BE2C (cell line): ENCODE results near the gene CFAP99.

ENCODE experiments used
- DNase-seq: peaks from one replicate; pipeline ENCODE4 v3.0.0-alpha.2; 2020
- H3K27me3 ChIP-seq: fragments of 250-450 bp; sonication (Bioruptor Pico); 2 replicates; pipeline ENCODE4 v1.5.1; 2020; ENCODE audit warnings: mild to moderate bottlenecking
- H3K36me3 ChIP-seq: fragments of 250-450 bp; sonication (Bioruptor Pico); 2 replicates; pipeline ENCODE4 v1.5.1; 2020; ENCODE audit warnings: mild to moderate bottlenecking
- H3K4me1 ChIP-seq: fragments of 250-450 bp; sonication (Bioruptor Pico); 2 replicates; pipeline ENCODE4 v1.5.1; 2020
- H3K4me3 ChIP-seq: 2 replicates; pipeline ENCODE4 v1.5.1; 2011; ENCODE audit warnings: low read depth, low read length
- H3K9me3 ChIP-seq: fragments of 250-450 bp; sonication (Bioruptor Pico); 2 replicates; pipeline ENCODE4 v1.5.1; 2020
- CTCF ChIP-seq: IDR thresholded peaks from 2 replicates; pipeline ENCODE4 v1.5.1; 2012; ENCODE audit warnings: mild to moderate bottlenecking, low read depth, low read length

CFAP99 gene

GRCh38 chr4:2478229-2478628 is 59.5 kb downstream of the CFAP99 start:
- peaks cover 33% of the 10 kb centered on the region for H3K36me3 ChIP-seq
- no peak overlapping the region for H3K4me3 ChIP-seq
- H3K4me1 ChIP-seq = peaks cover 10% of the 10 kb centered on the region
- no peak for DNase-seq
- H3K9me3 ChIP-seq = no peaks in the 10 kb centered on the region
- H3K27me3 ChIP-seq = no peaks in the 10 kb centered on the region
- no peak for TF ChIP-seq CTCF

GRCh38 chr4:2480649-2481048 is 61.9 kb downstream of the CFAP99 start:
- H3K27me3 ChIP-seq = no peaks in the 10 kb centered on the region
- DNase-seq = no peak
- no peak for TF ChIP-seq CTCF
- no peaks in the 10 kb centered on the region for H3K9me3 ChIP-seq
- H3K4me3 ChIP-seq = no peak overlapping the region
- H3K36me3 ChIP-seq = peaks cover 11% of the 10 kb centered on the region
- H3K4me1 ChIP-seq = peaks cover 10% of the 10 kb centered on the region

GRCh38 chr4:2482192-2482591 is 63.4 kb downstream of the CFAP99 start:
- Histone ChIP-seq H3K4me1 (peaks cover 10% of the 10 kb centered on the region), H3K4me3 (no peak overlapping the region), H3K9me3 (no peaks in the 10 kb centered on the region), H3K36me3 (0 out of 2 replicates have a peak, but pooled peaks cover 3% of the 10 kb centered on the region), H3K27me3 (no peaks in the 10 kb centered on the region)
- TF ChIP-seq CTCF = no peak
- DNase-seq = no peak

- Histone ChIP-seq H3K36me3 (peaks cover 5% of the 10 kb centered on the region; the same call in 1 of the 2 replicates), H3K27me3 (no peaks in the 10 kb centered on the region), H3K9me3 (no peaks in the 10 kb centered on the region), H3K4me3 (no peak overlapping the region), H3K4me1 (peaks cover 8% of the 10 kb centered on the region)
- DNase-seq = no peak
- no peak for TF ChIP-seq CTCF
These were observed 63.9 kb downstream of the CFAP99 start for GRCh38 chr4:2482693-2483092.

- DNase-seq = no peak
- Histone ChIP-seq H3K36me3 (peaks cover 6% of the 10 kb centered on the region; the same call in 1 of the 2 replicates), H3K27me3 (no peaks in the 10 kb centered on the region), H3K4me3 (no peak overlapping the region), H3K4me1 (peaks cover 10% of the 10 kb centered on the region), H3K9me3 (no peaks in the 10 kb centered on the region)
- TF ChIP-seq CTCF = no peak
These were observed 64.5 kb downstream of the CFAP99 start for GRCh38 chr4:2483237-2483636.

GRCh38 chr4:2484185-2484584 is 65.4 kb downstream of the CFAP99 start:
- no peak for TF ChIP-seq CTCF
- DNase-seq = no peak
- peaks cover 9% of the 10 kb centered on the region for H3K4me1 ChIP-seq

More at GRCh38 chr4:2484185-2484584, 65.4 kb downstream of the CFAP99 start:
- Histone ChIP-seq H3K36me3 (peaks cover 10% of the 10 kb centered on the region), H3K4me3 (no peak overlapping the region), H3K9me3 (no peaks in the 10 kb centered on the region), H3K27me3 (no peaks in the 10 kb centered on the region)
